Adrenal gland (tissue), 5 donors: ENCODE measurements around the gene SCARB1.

Experiments used
- CTCF ChIP-seq, 6 experiments: fragments of 450-650 bp in 4 of 6; fragments of 200-600 bp in 2 of 6; sonication (generic) in 1 of 6; IDR thresholded peaks; 1 replicate in 5 of 6; 2 replicates in 1 of 6; pipeline versions ENCODE4 v1.5.1 to v1.8.0; 2016 to 2021; ENCODE audit warnings: antibody characterized with exemption in 6 of 6, mild to moderate bottlenecking in 2 of 6, moderate library complexity in 1 of 6
- POLR2A ChIP-seq, 2 donors: fragments of 450-650 bp; IDR thresholded peaks; one replicate each; pipeline ENCODE4 v1.6.1; 2017; ENCODE audit warnings: antibody characterized with exemption in 2 of 2, mild to moderate bottlenecking in 2 of 2, moderate library complexity in 1 of 2
- donor health status: DM: no; HTN: no; CAD: no.

- TF ChIP-seq CTCF (IDR thresholded peaks at IDR 0.05), result no peak
- no peak for TF ChIP-seq POLR2A (IDR thresholded peaks at IDR 0.05)
Measured at GRCh38 chr12:124830306-124830705, 33.4 kb downstream of the SCARB1 start.
